MM.1S (cell line): ENCODE data around the gene SLCO2B1.

Experiments
- CTCF ChIP-seq: fragments of 300-600 bp; sonication (generic); IDR thresholded peaks from 2 replicates; pipeline ENCODE4 v1.5.1; 2016; ENCODE audit warnings: antibody characterized with exemption, low read length, mixed read lengths
- EZH2 ChIP-seq: fragments of 300-600 bp; sonication (generic); optimal IDR thresholded peaks from 2 replicates; pipeline ENCODE3; 2017; ENCODE audit warnings: low read depth, mild to moderate bottlenecking, antibody characterized with exemption, low read length, mixed read lengths
- EZH2phosphoT487 ChIP-seq: fragments of 300-600 bp; sonication (generic); IDR thresholded peaks from 2 replicates; pipeline ENCODE4 v1.6.1; 2018; ENCODE audit warnings: antibody characterized with exemption, low read length

- TF ChIP-seq CTCF (no peak), EZH2phosphoT487 (no peak), EZH2 (no peak)
Measured at GRCh38 chr11:75196426-75196825, 45.5 kb downstream of the SLCO2B1 start.
